Heart left ventricle (tissue), 16 donors: ENCODE measurements around the gene SF3B2. TPM values are rescaled to one million over a fixed set of nuclear protein-coding genes. Genes with fewer than 3 reads are reported as not detected.

ENCODE experiments used
- ATAC-seq, 4 donors: fragments of 200-7000 bp; cut with Tn5 transposase; one replicate each; pipeline ENCODE4 v1.9.1; 2020 to 2022; ENCODE audit warnings: moderate library complexity in 4 of 4, mild to moderate bottlenecking in 3 of 4, moderate number of reproducible peaks in 1 of 4
- DNase-seq, 5 donors: peaks; one replicate each; pipeline ENCODE4 v3.0.0-alpha.2; 2020
- H3K27ac ChIP-seq, 12 donors: fragments of 200-600 bp; sonication (generic) in 4 of 12; one replicate each; pipeline versions ENCODE4 v1.5.0 to v1.8.0; 2016 to 2022; ENCODE audit warnings: mild to moderate bottlenecking in 2 of 12
- H3K27me3 ChIP-seq, 9 donors: fragments of 200-600 bp; sonication (generic) in 2 of 9; one replicate each; pipeline versions ENCODE4 v1.5.1 to v1.8.0; 2016 to 2022; ENCODE audit warnings: mild to moderate bottlenecking in 3 of 9
- H3K36me3 ChIP-seq, 9 donors: fragments of 200-600 bp; sonication (generic) in 2 of 9; one replicate each; pipeline versions ENCODE4 v1.5.0 to v1.8.0; 2018 to 2022; ENCODE audit warnings: mild to moderate bottlenecking in 2 of 9
- H3K4me1 ChIP-seq, 12 donors: fragments of 200-600 bp; sonication (generic) in 4 of 12; one replicate each; pipeline versions ENCODE4 v1.5.0 to v1.8.0; 2016 to 2022; ENCODE audit warnings: mild to moderate bottlenecking in 3 of 12
- H3K4me3 ChIP-seq, 12 donors: fragments of 200-600 bp; sonication (generic) in 4 of 12; one replicate each; pipeline versions ENCODE4 v1.5.0 to v1.8.0; 2017 to 2022; ENCODE audit warnings: mild to moderate bottlenecking in 9 of 12, moderate library complexity in 4 of 12
- H3K9me3 ChIP-seq, 12 donors: fragments of 200-600 bp; sonication (generic) in 4 of 12; one replicate each; pipeline versions ENCODE4 v1.5.0 to v1.8.0; 2016 to 2022; ENCODE audit warnings: mild to moderate bottlenecking in 1 of 12
- CTCF ChIP-seq, 12 donors: fragments of 200-600 bp; sonication (generic) in 4 of 12; IDR thresholded peaks; one replicate each; pipeline versions ENCODE4 v1.5.0 to v1.8.0; 2018 to 2022; ENCODE audit warnings: antibody characterized with exemption in 12 of 12, mild to moderate bottlenecking in 5 of 12
- POLR2A ChIP-seq, 2 donors: fragments of 450-650 bp; IDR thresholded peaks; one replicate each; pipeline ENCODE4 v1.6.1; 2017; ENCODE audit warnings: antibody characterized with exemption in 2 of 2, mild to moderate bottlenecking in 2 of 2, moderate library complexity in 2 of 2
- WGBS, 4 donors: extraction: QIAGEN DNeasy Blood & Tissue Kit in 2 of 4; methylation state at CpG; one replicate each; pipeline versions ENCODE4 v1.1.5 to v1.1.7; 2013 to 2018; 5-methylcytosine and 5-hydroxymethylcytosine counted together
- intact Hi-C, 10 donors: fragments of 100-400 bp; cut with DNase I; formaldehyde crosslinking; loops; one replicate each; pipeline versions ENCODE4 v1.11.1 to v1.14.2; 2022
- polyA plus RNA-seq, 2 donors: library from polyadenylated mRNA; stranded (reverse); fragments of 200-250 nt; gene quantifications; one replicate each; pipeline ENCODE4 v1.2.3, GENCODE V29; 2013
- total RNA-seq, 9 donors: library from RNA; depleted of rRNA in 2 of 9; stranded (reverse); fragments of >200 nt in 2 of 9; fragmentation: NEBNext Ultra II Directional in 3 of 9; extraction: Animal tissue kit (Norgen Biotek cat#: 25700) in 3 of 9; gene quantifications; one replicate each; pipeline versions ENCODE4 v1.1.0 to v1.2.4, GENCODE V29; 2016 to 2023
- donor health status: ischemic (EF 13 %, LVEDD 7.1; RV severe dilation, severe dysfunction).
- donor health status: healthy with polysubstance abuse.
- donor health status: DM: no; HTN: yes; CAD: no.
- donor health status: DM: no; HTN: no; CAD: no.
- donor health status: ischemic (EF 25% LVEDD 6.9; RV normal size, moderate dysfunction).
- donor health status: ischemic (EF 25% LVEDD 5.7; RV mildly dilated, moderate dysfunction).
- donor health status: healthy.
- donor health status: DM: yes; HTN: yes; CAD: no.
- donor health status: ischemic (EF 35%, LVEDD 5.7; RV mildly dilated, moderate dysfunction).
- donor health status: nonischemic (EF 11% LVEDD 7.7; RV severe dilation, severe dysfunction).
- donor health status: DM: yes; HTN: yes; CAD: no.
- donor health status: PGD.
- donor health status: ischemic (EF 29% LVEDD 5.4; RV normal size, mild dysfunction).
- donor health status: nonischemic (EF 23%, LVEDD 6.1; RV moderate dilation, normal function).

Gene SF3B2
- total and polyA plus RNA-seq, 11 donors, result 43.5 to 106 (median 79.6) TPM

DNA sequence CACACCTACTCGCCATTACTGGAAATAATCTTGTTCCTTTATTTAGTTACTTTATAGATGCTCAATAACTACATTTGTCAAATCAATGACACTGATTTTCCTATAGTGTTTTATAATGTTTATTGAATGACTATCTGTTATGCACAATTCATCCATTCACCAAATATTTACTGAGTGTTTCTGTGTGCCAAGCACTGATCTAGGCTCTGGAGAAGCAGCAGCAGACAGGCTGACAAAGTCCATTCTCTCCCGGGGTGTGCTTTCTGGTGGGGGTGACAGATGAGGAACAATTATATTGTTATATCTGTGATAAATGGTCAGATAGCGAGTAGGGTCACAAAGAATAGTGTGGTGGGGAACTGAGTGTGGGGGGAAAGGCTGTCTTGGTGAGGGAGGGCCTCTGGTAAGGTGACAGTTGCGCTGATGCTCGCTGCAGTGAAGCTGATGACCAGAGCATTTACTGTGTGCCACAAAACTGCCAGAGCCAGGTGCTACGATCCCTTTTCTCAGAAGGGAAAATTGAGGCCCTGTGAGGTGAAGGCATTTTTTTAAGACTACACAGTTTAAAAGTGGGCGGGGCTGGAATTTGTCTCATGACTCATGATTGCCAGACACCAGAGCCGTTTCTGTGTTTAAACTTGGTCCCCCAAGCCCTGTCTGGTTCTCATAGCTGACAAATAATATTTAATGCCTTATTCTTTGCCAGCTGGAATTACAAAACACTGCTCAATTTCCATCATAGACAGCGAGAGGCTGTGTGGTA lies 28.1 kb downstream of the SF3B2 start:
- Histone ChIP-seq H3K27ac (peak overlapping the region in 5 of 12 donors; percentile 16 to 81 (median 17)), H3K36me3 (peaks cover 0 to 25% (median 0%) of the 10 kb centered on the region in 9 donors)

GRCh38 chr11:66081505-66081904 lies 29.3 kb downstream of the SF3B2 start:
- peaks cover 0 to 71% (median 51%) of the 10 kb centered on the region in 12 donors for H3K4me1 ChIP-seq
- TF ChIP-seq CTCF (IDR thresholded peaks at IDR 0.05) (no peak), POLR2A (IDR thresholded peaks at IDR 0.05) (no peak)

More for the DNA sequence above, 28.1 kb downstream of the SF3B2 start:
- H3K27me3 ChIP-seq, result no peaks in the 10 kb centered on the region
- peak overlapping the region in 1 of 12 donors; percentile 30 for H3K4me3 ChIP-seq
- 75 to 85% (median 80%) methylated on average over 9 of the region's 9 CpGs for WGBS, 4 donors
- intact Hi-C loops, result loop anchor here in 1 of 10 donors (5.0 kb wide), 1 partner anchor 47 kb away; no protein-coding TSS in a partner anchor
- peak in 3 of 4 donors; percentile 39 to 71 (median 48) for ATAC-seq
- peak in 3 of 5 donors; percentile 34 to 64 (median 43) for DNase-seq
- H3K9me3 ChIP-seq, result no peaks in the 10 kb centered on the region
- no peak for TF ChIP-seq CTCF (IDR thresholded peaks at IDR 0.05)
- TF ChIP-seq POLR2A (IDR thresholded peaks at IDR 0.05), result no peak
- H3K4me1 ChIP-seq, result peaks cover 0 to 69% (median 48%) of the 10 kb centered on the region in 12 donors

GRCh38 chr11:66082946-66083698 lies 31.0 kb downstream of the SF3B2 start:
- peaks cover 0 to 4% (median 0%) of the 10 kb centered on the region in 9 donors for H3K36me3 ChIP-seq
- TF ChIP-seq CTCF (IDR thresholded peaks at IDR 0.05) (no peak), POLR2A (IDR thresholded peaks at IDR 0.05) (no peak)
- intact Hi-C loops, result loop anchor here in 1 of 10 donors (5.0 kb wide), 1 partner anchor 44 kb away; no protein-coding TSS in a partner anchor
- H3K4me3 ChIP-seq, result no peak overlapping the region
- no peak for DNase-seq
- no peak for ATAC-seq
- H3K9me3 ChIP-seq, result no peaks in the 10 kb centered on the region
- WGBS, 4 donors, result 34 to 42% (median 41%) methylated on average over 4 of the region's 4 CpGs
- no peaks in the 10 kb centered on the region for H3K27me3 ChIP-seq
- peaks cover 0 to 74% (median 46%) of the 10 kb centered on the region in 12 donors for H3K4me1 ChIP-seq
- peak overlapping the region in 7 of 12 donors; percentile 11 to 81 (median 40) for H3K27ac ChIP-seq

More at GRCh38 chr11:66081505-66081904, 29.3 kb downstream of the SF3B2 start:
- Histone ChIP-seq H3K9me3 (no peaks in the 10 kb centered on the region), H3K4me3 (peak overlapping the region in 1 of 12 donors; percentile 30), H3K27me3 (no peaks in the 10 kb centered on the region), H3K27ac (peak overlapping the region in 5 of 12 donors; percentile 10 to 81 (median 16)), H3K36me3 (peaks cover 0 to 15% (median 0%) of the 10 kb centered on the region in 9 donors)
- 47 to 52% (median 48%) methylated on average over 5 of the region's 5 CpGs for WGBS, 4 donors
- ATAC-seq, result peak in 2 of 4 donors; percentile 63
- intact Hi-C loops, result loop anchor here in 1 of 10 donors (5.0 kb wide), 1 partner anchor 46 kb away; no protein-coding TSS in a partner anchor
- peak in 4 of 5 donors; percentile 40 to 63 (median 46) for DNase-seq
